WTC11 (cell line): ENCODE results near the gene PRKAR2B. TPM values are rescaled to one million over a fixed set of nuclear protein-coding genes. Genes with fewer than 3 reads are reported as not detected.

Source experiments
- ATAC-seq: fragments of 200-7000 bp; cut with Tn5 transposase; 2 replicates; pipeline ENCODE4 v1.10.0; 2021; ENCODE audit warnings: mild to moderate bottlenecking, moderate library complexity
- CTCF ChIA-PET: fragments of 300-600 bp; sonication (Branson Sonifier 250); formaldehyde crosslinking; loops from one replicate; lab custom pipeline; 2021; ENCODE audit warnings: antibody characterized with exemption; lab: Charles Lee
- POLR2A ChIA-PET: fragments of 350-600 bp; sonication (Branson Sonifier 250); formaldehyde crosslinking; loops from one replicate; lab custom pipeline; 2021; ENCODE audit warnings: antibody characterized with exemption; lab: Charles Lee
- DNase-seq: peaks from one replicate; pipeline ENCODE4 v3.0.0; 2021; ENCODE audit warnings: low spot score
- H3K27ac Mint-ChIP-seq: 2 replicates; pipeline ENCODE4 v1.8.0; 2021; ENCODE audit warnings: mixed read lengths
- H3K27me3 Mint-ChIP-seq: 2 replicates; pipeline ENCODE4 v1.8.0; 2021; ENCODE audit warnings: low read depth, mild to moderate bottlenecking, moderate library complexity, mixed read lengths
- H3K36me3 Mint-ChIP-seq: 2 replicates; pipeline ENCODE4 v1.8.0; 2021; ENCODE audit warnings: mixed read lengths
- H3K4me1 Mint-ChIP-seq: 2 replicates; pipeline ENCODE4 v1.8.0; 2022; ENCODE audit warnings: mixed read lengths
- H3K4me3 Mint-ChIP-seq: 2 replicates; pipeline ENCODE4 v1.8.0; 2021; ENCODE audit warnings: mild to moderate bottlenecking, moderate library complexity, mixed read lengths
- H3K9me3 Mint-ChIP-seq: 2 replicates; pipeline ENCODE4 v1.8.0; 2021; ENCODE audit warnings: mixed read lengths
- ARID4B ChIP-seq: sonication (generic); formaldehyde crosslinking; IDR thresholded peaks from 2 replicates; pipeline ENCODE4 v1.8.0; 2023; ENCODE audit warnings: missing genetic modification reagents, mild to moderate bottlenecking, borderline replicate concordance
- ATF3 ChIP-seq: sonication (generic); formaldehyde crosslinking; conservative IDR thresholded peaks from 2 replicates; pipeline ENCODE4 v1.8.1; 2022; ENCODE audit warnings: mild to moderate bottlenecking, missing genetic modification reagents
- CDX4 ChIP-seq: fragments of 250-450 bp; sonication (Bioruptor Pico); IDR thresholded peaks from 2 replicates; pipeline ENCODE4 v1.9.0; 2021; ENCODE audit warnings: moderate library complexity, mild to moderate bottlenecking, inconsistent platforms, borderline replicate concordance
- CREM ChIP-seq: sonication (generic); formaldehyde crosslinking; IDR thresholded peaks from 2 replicates; pipeline ENCODE4 v1.8.1; 2022; ENCODE audit warnings: mild to moderate bottlenecking, missing genetic modification reagents, moderate library complexity
- CTCF ChIP-seq: fragments of 200-600 bp; IDR thresholded peaks from 2 replicates; pipeline ENCODE4 v1.8.0; 2022; ENCODE audit warnings: antibody characterized with exemption
- FOXP1 ChIP-seq: sonication (generic); formaldehyde crosslinking; IDR thresholded peaks from 2 replicates; pipeline ENCODE4 v1.8.0; 2022; ENCODE audit warnings: missing genetic modification reagents, mild to moderate bottlenecking, moderate library complexity, borderline replicate concordance
- FOXP4 ChIP-seq: sonication (generic); formaldehyde crosslinking; IDR thresholded peaks from 2 replicates; pipeline ENCODE4 v1.8.0; 2022; ENCODE audit warnings: mild to moderate bottlenecking, missing genetic modification reagents
- JAZF1 ChIP-seq: fragments of 250-450 bp; sonication (Bioruptor Pico); IDR thresholded peaks from 2 replicates; pipeline ENCODE4 v1.9.0; 2021; ENCODE audit warnings: moderate library complexity, mild to moderate bottlenecking, inconsistent platforms
- NR1H2 ChIP-seq: sonication (generic); formaldehyde crosslinking; IDR thresholded peaks from 2 replicates; pipeline ENCODE4 v1.9.0; 2021; ENCODE audit warnings: mild to moderate bottlenecking, moderate library complexity, missing genetic modification reagents
- PRRX2 ChIP-seq: fragments of 250-450 bp; sonication (Bioruptor Pico); IDR thresholded peaks from 2 replicates; pipeline ENCODE4 v1.8.0; 2021; ENCODE audit warnings: mild to moderate bottlenecking
- RORB ChIP-seq: fragments of 250-450 bp; sonication (Bioruptor Pico); IDR thresholded peaks from 2 replicates; pipeline ENCODE4 v1.9.0; 2021; ENCODE audit warnings: mild to moderate bottlenecking
- SOX15 ChIP-seq: fragments of 250-450 bp; sonication (Bioruptor Pico); IDR thresholded peaks from 2 replicates; pipeline ENCODE4 v1.9.0; 2021; ENCODE audit warnings: mild to moderate bottlenecking
- TCF7 ChIP-seq: sonication (generic); formaldehyde crosslinking; IDR thresholded peaks from 2 replicates; pipeline ENCODE4 v1.8.0; 2022; ENCODE audit warnings: mild to moderate bottlenecking, low read depth, missing genetic modification reagents, moderate library complexity
- TEAD4 ChIP-seq: sonication (generic); formaldehyde crosslinking; IDR thresholded peaks from 2 replicates; pipeline ENCODE4 v1.8.0; 2022; ENCODE audit warnings: mild to moderate bottlenecking, missing genetic modification reagents
- ZNF121 ChIP-seq: sonication (generic); formaldehyde crosslinking; IDR thresholded peaks from 2 replicates; pipeline ENCODE4 v1.8.0; 2023; ENCODE audit warnings: missing genetic modification reagents
- ZNF317 ChIP-seq: sonication (generic); formaldehyde crosslinking; IDR thresholded peaks from 2 replicates; pipeline ENCODE4 v1.8.1; 2023; ENCODE audit warnings: low read depth, mild to moderate bottlenecking, moderate library complexity, missing genetic modification reagents, borderline replicate concordance
- ZNF416 ChIP-seq: fragments of 250-450 bp; sonication (Bioruptor Pico); IDR thresholded peaks from 2 replicates; pipeline ENCODE4 v1.9.0; 2021; ENCODE audit warnings: mild to moderate bottlenecking, inconsistent platforms
- ZNF425 ChIP-seq: fragments of 250-450 bp; sonication (Bioruptor Pico); conservative IDR thresholded peaks from 2 replicates; pipeline ENCODE4 v1.9.0; 2021; ENCODE audit warnings: mild to moderate bottlenecking
- ZNF512 ChIP-seq: sonication (generic); formaldehyde crosslinking; IDR thresholded peaks from 2 replicates; pipeline ENCODE4 v1.8.1; 2022; ENCODE audit warnings: missing genetic modification reagents, borderline replicate concordance
- total RNA-seq: library from RNA; stranded (reverse); gene quantifications from 3 replicates; pipeline ENCODE4 v1.2.3, GENCODE V29; 2021

Gene PRKAR2B
- total RNA-seq, 1 experiment from 2014 or later, result 29.6 TPM

- peaks cover 10% of the 10 kb centered on the region for H3K9me3 Mint-ChIP-seq
- peaks cover 3% of the 10 kb centered on the region for H3K4me1 Mint-ChIP-seq
- no peak for DNase-seq
- no peak overlapping the region for H3K27ac Mint-ChIP-seq
- POLR2A ChIA-PET, result no interaction called here
- ATAC-seq, result no peak
- peaks cover 5% of the 10 kb centered on the region for H3K36me3 Mint-ChIP-seq
- no peaks in the 10 kb centered on the region for H3K27me3 Mint-ChIP-seq
- no peak overlapping the region for H3K4me3 Mint-ChIP-seq
- no peak for TF ChIP-seq CDX4 (CRISPR knock-in tag)
- TF ChIP-seq CREM (CRISPR knock-in tag), result no peak
- TF ChIP-seq ZNF317 (CRISPR knock-in tag), result no peak
- no peak for TF ChIP-seq PRRX2 (CRISPR knock-in tag)
- TF ChIP-seq TCF7 (CRISPR knock-in tag), result no peak
- CTCF ChIA-PET, result interaction anchor here (1.1 kb wide), 1 partner anchor 214 kb away, joined by 3 read pairs; no protein-coding TSS in a partner anchor
Measured at GRCh38 chr7:107105591-107106245, 61.2 kb downstream of the PRKAR2B start.

GRCh38 chr7:107108793-107109371 is 64.4 kb downstream of the PRKAR2B start:
- ATAC-seq (no peak), DNase-seq (no peak)
- Mint-ChIP-seq H3K27ac (no peak overlapping the region), H3K9me3 (peaks cover 5% of the 10 kb centered on the region; the same call in 1 of the 2 replicates), H3K27me3 (no peaks in the 10 kb centered on the region), H3K4me3 (no peak overlapping the region), H3K36me3 (no peaks in the 10 kb centered on the region), H3K4me1 (no peaks in the 10 kb centered on the region)
- ChIA-PET POLR2A (no interaction called here), CTCF (interaction anchor here (0.6 kb wide), 1 partner anchor 14 kb away, joined by 3 read pairs; no protein-coding TSS in a partner anchor)
- TF ChIP-seq SOX15 (no peak), ZNF121 (no peak), TEAD4 (no peak), ATF3 (CRISPR knock-in tag) (no peak), ARID4B (CRISPR knock-in tag) (no peak), FOXP1 (no peak), ZNF512 (no peak), FOXP4 (CRISPR knock-in tag) (no peak), JAZF1 (CRISPR knock-in tag) (no peak), RORB (CRISPR knock-in tag) (no peak), NR1H2 (CRISPR knock-in tag) (no peak), CTCF (no peak), ZNF425 (no peak), ZNF416 (CRISPR knock-in tag) (no peak)
